Fibroblast of skin of back (primary cell): ENCODE data around the gene PPP2R3B.
"Not testable (repeated sequence)": the region's sequence is repeated elsewhere in the genome, so short reads cannot be mapped to it uniquely, and the experiment has no call there.

Source experiments
- DNase-seq: peaks from one replicate; pipeline ENCODE4 v3.0.0-alpha.2; 2013

PPP2R3B gene

DNA sequence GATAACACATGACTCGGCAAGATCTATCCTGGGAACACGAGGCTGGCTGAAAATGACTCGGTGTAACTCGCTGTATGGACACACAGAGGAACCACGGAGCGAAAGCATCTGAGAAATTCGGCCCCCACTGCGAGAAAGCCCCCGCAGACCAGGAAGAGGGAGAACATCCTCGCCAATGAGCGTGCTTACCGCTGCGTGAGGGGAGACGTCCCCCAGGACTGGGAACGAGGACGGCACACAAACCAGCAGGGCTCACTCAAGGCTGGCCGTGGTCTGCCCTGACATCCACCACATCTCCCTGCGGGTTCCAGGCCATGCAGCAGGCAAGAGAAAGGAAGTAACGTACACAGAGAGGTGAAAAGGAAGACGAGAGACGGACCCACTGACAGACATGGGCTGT, 50.5 kb downstream of the PPP2R3B start:
- no peak for DNase-seq

DNA sequence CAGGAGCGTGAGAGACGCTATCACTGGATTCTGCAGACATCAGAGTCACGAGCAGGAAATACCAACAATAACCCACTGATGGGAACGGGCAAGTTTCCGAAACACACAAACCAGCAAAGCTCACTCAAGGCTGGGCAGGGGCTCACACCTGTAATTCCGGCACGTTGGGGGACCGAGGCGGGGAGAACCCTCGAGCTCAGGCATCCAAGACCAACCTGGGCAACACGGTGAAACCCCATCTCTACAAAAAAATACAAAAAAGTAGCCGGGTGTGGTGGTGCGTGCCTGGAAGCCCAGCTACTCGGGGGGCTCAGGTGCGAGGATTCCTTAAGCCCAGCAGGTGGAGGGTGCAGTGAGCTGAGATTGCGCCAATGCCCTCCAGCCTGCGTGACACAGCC, 51.0 kb downstream of the PPP2R3B start:
- DNase-seq = no peak

DNA sequence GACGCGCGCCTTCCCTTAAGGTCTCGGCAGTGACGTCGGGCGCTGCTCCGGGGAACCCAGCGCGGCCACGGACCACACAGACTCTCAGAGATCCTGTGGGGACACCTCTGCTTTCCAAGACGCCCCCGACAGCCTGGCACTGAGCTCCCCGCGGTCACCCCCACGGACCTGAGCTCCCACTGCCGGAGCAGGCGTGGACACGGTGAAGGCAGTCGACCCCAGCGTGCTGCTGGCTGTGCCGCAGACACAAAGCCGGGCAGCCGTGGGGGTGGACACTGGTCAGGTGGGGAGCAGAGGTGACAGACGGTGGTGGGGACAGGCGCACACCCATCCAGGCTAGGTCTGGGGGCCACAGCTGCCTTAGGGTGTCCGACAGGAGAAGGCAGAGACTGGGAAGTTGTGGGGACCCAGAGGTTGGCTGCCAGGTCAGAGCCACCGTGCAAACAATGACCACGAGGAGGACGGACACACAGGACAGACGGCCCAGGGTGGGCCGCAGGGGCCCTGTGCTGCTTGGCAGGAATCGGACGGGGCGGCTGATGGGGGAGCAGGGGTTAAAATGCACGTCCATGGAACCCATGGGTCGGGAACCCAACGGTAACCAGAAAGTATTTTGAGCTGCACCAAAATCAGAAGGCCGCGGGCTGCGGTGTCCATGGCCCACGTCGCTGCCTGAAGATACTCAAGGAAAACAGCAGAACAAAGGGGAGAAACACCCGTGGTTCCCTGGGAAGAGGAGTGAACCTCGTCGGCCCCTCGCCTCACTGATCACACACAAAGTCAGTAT, 51.5 kb downstream of the PPP2R3B start:
- DNase-seq = no peak

DNA sequence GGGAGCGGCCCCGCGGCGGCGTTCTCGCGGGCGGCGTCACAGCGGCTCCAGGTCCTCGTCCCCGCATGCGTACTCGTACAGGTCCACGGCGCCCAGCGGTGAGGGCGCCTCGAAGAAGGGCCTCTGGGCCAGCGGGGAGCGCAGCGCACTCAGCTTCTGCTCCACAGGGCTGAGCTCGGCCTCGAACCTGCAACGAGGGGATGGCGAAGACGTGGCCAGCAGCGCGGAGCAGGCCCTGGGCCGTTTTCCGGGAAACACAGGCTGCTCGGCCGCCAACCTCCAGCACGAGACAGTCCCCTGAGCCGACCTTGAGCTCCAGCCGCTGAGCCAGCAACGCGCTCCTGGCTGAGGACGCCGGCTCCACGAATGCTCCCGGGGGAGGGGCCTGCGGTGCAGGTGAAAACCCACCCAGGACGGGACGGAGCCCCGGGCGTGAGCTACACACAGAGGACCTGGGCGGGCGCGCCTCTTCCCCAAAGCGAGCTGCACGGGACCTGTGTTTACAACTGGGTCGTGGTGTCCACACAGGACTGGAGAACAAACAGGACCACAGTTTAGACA, 52.3 kb downstream of the PPP2R3B start:
- DNase-seq = no peak

DNA sequence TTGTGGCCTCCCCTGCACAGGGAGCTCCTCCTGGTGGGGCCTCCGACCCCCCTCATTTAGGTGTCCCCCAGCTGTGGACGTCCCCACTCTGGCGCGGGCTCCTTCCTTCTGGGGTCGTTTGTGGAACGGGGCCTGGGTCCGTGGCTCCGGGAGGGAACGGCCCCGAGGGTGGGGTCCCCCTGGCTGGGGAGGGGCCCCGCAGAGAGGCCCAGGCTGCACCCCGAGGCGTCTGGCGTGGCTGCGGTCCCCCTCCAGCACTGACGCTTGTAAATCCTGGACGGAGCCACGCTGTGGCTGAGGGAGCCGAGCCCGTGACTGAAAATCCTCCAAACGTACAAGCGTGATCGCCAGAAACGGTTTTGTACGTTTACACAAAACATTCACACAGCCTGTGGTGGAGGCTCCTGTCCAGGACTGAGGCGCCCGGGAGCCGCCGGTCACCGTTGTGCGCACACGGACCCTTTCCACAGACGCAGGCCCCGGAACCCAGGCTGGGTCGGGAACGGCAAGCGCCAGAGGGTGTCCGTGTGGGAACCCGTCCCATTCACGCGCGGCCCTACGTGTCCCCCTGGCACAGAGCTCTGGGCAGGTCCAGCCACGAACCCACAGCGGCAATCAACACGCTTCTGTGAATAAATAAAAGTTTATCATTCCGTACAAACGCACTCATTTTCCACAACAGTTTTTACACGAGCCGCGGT, 52.9 kb downstream of the PPP2R3B start:
- DNase-seq = no peak

DNA sequence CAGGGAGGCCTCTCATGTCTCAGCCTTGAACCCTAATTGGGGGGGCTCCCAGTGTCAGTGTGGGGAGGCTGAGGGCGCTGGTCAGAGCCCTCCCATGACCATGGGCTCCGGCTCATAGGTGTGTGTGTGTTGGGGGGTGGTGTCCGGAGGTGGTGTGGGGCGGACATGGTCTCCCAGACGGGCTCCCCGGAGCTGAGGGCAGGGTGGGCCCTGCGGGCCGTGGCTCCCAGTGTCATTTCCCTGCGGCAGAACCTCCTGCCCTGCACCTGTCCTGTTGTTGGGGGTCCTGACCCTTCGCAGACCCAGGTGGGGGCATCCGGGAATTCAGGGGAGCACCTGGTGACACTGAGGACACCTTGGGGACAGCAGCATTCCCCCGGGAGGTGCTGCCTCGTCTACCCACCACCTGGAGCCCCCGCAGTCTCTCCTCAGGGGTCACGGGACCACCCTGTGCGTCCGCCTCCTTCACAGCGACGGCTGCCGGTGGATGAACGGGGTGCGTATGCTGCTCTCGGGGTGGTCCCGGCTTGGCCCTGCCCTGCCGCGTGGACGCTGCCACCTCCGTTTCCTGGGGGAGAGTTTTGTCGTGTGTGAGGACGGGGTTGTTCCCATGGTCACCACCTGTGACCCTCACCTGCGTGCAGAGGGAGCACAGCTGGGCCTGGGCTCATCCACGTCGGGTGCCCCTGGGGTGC, 53.6 kb downstream of the PPP2R3B start:
- no peak for DNase-seq

DNA sequence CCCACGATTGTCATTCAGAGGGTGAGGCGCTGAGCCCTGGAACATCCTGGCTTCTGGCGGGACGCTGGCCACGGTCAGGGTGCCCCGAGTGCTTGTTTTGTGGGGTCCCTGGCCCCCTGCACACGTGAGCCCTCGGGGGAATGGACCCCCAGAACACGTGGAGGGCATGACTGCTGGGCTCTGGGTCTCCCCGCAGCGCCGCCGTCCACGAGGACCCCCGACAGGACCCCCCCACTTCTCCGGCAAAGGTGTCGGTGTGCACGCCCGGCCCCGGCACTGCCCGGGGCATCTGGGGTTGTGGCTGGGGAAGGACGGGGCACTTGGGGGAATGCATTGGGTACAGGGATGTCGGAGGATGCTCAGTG, 54.2 kb downstream of the PPP2R3B start:
- no peak for DNase-seq

DNA sequence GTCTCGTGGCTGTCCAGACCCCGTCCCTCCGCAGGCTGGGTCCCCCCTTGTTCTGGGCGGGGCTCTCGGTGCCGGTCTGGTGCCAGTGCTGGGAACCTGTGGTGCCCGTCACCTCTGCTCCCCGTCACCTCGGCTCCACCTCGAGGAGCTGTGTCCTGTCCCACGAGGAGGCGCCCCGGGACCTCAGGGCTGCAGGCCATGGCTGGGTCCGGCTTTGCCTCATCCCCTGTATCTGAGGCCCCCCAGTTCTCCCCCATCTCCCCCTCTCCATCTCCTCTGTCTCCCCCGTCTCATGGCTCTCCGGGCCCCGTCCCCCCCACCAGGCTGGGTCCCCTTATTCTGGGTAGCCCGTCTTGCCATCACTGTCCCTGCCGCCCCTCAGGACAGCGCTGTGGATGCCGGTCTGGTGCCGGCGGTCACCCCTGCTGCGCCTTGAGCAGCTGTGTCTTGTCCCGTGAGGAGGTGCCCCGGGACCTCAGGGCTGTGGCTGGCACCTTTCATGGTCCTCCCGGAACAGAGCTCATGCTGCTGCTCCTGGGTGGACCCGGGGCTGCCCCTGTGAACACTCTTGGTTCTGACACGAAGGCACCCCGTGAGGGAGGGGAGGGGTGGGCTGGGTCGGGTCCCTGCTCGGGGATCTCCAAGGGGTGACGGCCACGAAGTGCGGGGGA, 54.7 kb downstream of the PPP2R3B start:
- DNase-seq = no peak

DNA sequence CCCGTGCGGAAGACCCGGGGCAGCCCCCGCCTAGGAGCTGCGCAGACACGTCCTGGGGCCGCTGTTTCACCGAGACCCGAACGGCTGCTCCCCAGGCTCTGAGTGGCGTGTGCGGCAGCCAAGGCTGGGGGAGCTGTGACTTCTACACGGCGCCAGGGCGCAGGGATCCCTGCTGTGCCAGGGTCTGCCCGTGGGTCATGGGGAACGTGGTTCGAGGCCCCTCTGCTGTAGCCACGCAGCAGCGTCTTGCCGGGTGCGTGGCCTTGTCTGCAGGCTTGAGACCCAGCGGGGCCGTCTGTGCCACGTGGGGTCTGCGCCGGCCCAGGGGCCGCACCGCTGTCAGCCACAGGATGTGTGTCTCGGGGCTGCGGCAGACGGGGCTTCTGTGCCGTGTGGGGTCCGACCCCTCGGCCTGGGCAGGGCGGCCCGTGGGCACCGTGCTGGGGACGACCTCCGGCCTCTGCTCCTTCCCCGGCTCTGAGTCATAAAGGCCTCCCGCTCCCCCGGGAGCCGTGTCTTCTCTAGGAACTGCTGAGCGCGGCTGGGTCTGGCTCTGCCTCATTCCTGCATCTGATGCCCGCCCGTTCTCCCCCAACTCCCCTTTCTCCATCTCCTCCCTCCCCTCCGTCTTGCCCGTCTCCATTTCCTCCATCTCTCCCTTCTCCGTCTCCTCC, 55.4 kb downstream of the PPP2R3B start:
- DNase-seq = peak; percentile 76

DNA sequence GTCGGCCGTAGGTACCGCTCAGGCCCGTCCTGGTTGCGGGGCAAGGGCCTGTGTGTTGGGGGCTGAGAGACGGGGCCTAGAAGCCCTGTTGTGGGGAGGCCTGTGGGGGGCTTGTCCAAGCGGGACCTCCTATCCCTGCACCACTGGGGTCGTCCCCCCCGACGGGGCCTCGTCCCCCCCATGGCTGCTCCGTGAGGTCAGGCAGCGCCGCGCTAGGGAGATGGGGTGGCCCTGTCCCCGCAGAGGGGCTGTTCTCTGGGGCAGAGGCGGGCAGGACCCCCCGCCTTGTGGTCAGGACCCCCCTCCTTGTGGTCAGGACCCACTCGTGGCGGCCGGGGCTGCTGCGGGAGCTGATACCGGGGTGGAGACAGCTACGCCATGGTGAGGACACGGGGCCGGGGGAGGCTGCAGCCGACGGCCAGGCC, 56.0 kb downstream of the PPP2R3B start:
- no peak for DNase-seq

DNA sequence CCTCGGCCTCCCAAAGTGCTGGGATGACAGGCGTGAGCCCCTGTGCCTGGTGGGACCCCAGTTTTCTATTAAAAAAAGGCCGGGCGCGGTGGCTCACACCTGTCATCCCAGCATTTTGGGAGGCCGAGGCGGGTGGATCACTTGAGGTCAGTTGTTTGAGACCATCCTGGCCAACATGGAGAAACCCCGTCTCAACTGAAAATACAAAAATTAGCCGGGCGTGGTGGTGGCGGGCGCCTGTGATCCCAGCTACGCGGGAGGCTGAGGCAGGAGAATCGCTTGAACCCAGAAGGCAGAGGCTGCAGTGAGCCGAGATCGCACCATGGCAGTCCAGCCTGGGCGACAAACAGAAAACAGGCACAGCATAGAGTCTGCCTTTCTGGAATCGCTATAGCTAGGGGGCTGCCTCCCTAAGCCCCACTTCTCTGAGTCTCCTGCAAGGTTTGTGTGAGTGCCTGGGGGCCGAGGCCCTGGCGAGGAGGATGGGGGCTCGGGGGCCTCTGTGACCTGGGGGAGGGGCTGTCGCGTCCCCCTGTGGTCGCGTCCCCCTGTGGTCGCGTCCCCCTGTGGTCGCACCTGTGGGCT, 56.5 kb downstream of the PPP2R3B start:
- not testable (repeated sequence) for DNase-seq

DNA sequence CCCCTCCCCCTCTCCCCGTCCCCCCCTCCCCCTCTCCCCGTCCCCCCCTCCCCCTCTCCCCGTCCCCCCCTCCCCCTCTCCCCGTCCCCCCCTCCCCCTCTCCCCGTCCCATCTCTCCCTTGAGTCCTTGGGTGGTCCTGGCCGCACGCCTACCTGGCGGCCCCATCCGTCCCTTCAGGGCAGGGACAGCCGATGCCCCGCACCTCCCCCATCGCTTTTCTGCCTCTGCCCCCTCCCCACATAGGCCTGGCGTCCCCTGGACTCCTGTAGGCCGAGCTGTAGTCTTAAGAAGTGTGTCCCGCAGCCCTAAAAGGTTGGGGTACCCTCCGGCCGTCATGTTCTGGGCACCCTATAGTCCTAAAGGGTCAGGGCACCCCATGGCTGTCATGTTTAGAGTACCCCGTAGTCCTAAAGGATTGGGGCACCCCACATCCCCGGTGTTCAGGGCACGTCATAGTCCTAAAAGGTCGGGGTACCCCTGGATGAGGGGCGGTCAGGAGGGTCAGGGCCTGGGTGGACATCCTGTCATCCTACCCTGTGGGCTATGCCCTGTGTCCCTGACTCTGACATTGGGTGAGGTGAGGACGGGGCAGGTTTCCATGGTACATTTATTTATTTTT, 57.3 kb downstream of the PPP2R3B start:
- DNase-seq = no peak

DNA sequence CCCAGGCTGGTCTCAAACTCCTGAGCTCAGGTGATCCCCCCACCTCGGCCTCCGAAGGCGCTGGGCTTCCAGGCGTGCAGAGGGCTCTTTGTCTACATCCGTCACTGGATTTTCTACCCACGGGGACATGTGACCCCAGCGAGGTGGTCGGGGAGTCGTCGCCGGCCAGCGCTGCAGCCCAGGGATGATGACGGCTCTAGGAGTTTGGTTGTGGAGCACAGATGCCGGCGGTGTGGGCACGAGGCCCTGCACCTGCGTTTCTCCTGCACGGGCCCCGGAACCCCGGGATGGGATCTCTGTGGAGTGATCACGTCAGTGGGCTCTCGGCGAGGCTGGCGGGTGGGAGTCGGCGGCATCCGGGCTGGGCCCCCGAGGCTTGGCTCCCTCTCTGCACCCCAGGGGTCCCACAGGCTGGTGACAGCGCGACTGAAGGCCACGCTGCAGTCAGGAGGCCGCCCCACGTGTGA, 59.0 kb downstream of the PPP2R3B start:
- no peak for DNase-seq

DNA sequence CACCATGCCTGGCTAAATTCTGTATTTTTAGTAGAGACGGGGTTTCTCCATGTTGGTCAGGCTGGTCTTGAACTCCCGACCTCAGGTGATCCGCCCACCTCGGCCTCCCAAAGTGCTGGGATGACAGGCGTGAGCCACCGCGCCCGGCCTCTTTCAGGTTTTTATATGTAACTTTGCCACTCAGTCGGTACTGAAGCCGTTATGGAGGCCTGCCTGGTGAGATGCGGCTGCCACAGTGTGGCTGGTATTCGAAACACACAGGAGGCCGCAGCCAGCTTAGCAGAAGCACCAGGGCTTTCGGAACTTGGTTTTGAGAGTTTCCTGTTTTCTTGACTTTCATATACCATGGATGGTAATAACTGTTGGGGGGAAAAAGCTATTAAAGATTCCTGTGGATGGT, 62.0 kb downstream of the PPP2R3B start:
- DNase-seq = not testable (repeated sequence)

DNA sequence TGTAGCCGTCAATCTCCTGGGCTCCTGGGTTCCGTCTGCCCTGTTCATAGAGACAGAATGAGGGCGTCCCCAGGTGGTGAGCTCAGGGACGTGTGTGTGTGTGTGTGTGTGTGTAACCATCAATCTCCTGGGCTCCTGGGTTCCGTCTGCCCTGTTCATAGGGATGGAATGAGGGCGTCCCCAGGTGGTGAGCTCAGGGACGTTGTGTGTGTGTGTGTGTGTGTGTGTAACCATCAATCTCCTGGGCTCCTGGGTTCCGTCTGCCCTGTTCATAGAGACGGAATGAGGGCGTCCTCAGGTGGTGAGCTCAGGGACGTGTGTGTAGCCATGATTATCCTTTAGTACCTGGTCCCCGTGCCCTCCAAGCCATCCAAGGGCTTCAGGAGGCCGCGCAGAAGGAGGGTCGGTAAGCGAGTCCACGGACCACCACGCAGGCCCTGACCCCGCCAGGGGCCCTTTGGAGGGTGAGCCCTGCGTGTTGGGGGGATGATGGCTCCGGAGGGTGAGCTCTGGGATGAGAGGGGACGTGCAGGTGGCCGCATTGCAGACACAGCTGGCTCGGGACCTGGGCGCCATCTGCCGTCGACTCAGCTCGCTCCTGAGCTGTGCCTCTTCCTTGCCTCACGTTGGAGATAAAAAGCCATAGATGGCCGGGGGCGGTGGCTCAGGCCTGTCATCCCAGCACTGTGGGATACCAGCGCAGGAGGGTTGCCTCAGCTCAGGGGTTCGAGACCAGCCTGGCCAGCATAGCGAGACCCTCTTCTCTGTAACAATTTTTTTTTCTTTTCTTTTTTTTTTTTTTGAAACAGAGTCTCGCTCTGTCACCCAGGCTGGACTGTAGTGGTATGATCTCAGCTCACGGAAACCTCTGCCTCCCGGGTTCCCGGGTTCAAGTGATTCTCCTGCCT, 62.7 kb downstream of the PPP2R3B start:
- DNase-seq = peak; percentile 45

DNA sequence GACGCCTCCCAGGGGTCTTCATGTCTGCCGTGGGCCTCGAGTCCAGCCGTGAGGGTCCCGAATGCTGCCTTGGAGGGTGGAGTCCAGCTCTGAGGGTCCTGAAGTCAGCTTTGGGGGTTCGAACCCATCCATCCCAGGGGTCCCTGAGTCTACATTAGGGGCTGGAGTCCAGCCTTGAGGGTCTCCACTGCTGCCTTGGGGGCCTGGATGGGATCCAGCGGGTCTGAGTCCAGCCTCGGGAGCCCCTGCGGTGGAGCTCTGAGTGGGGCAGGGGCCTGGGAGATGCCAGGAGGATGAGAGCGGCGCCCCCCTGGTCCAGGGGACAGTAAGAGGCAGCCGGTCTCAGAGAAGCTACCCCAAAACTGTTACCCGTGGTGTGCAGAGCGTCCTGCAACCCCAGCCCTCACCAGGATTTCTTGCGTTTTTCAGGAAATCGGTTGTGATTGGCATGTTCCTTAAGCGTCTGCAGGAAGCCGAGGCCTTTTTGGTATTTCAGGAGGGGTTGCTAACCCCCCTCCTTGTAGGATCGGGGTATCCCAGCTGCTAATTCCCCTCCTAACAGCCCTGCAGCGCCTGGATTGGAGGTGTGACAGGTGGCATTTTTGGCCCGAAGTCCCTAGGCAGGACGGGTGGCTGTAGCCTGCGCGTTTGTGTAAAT, 66.5 kb downstream of the PPP2R3B start:
- peak; percentile 18 for DNase-seq

DNA sequence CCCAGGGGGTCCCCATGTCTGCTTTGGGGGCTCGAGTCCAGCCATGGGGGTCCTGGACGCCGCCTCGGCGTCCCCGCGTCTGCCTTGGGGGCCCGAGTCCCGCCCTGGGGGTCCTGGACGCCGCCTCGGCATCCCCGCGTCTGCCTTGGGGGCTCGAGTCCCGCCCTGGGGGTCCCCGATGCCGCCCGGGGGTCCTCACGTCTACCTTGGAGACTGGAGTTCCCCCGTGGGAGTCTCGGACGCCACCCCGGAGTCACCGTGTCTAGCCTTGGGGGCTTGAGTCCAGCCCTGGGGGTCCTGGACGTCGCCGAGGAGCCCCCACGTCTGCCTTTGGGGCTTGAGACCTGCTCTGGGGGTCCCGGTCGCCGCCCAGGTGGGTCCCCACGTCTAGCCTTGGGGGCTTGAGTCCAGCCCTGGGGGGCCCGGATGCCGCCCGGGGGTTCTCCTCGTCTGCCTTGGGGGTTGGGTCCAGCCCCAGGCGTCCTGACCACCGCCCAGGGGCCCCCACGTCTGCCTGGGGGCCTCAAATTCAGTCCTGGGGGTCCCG, 67.1 kb downstream of the PPP2R3B start:
- no peak for DNase-seq

DNA sequence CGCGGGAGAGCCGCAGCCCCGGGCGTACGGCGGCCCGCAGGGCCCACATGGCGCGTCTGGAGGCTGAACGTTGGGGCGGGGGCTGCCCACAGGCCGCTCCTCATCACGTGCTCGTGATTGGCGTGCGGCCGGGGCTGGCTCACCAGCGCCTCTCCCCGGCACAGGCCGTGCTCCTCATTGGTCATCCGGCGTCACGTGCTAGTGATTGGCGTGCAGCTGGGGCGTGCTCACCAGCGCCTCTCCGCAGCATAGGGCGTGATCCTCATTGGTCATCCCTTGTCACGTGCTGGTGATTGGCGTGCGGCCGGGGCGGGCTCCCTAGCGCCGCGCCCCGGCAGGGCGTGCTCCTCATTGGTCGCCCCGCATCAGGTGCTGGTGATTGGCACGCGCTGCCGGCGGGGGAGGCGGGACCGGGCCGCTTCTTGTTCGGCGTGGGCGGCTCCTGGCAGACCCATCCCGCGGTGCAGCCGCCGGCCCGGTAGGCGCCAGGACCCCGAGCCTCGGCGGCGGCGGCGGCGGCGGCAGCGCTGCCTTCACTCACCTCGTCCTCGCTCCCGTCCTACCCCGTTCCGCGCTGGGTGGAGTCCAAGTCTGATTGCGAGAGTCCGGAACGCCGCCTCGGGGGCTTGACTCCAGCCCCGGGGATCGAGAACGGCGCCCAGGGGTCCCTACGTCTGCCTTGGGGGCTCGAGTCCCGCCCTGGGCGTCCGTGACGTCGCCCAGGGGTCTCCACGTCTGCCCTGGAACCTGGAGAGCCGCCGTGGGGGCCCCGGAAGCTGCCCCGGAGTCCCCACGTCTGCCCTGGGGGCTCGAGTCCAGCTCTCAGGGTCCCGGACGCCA, 67.7 kb downstream of the PPP2R3B start, which contains the start of gene GTPBP6:
Gene GTPBP6 (minus strand): TSS at position 58 of the 840 bp plus-strand sequence. CDS start 9 bp downstream, at position 49.
- DNase-seq = peak; percentile 99
